Mesendoderm (in vitro differentiated cells): ENCODE results near the gene CXCR2.
"Not testable (repeated sequence)": the region's sequence is repeated elsewhere in the genome, so short reads cannot be mapped to it uniquely, and the experiment has no call there.

Source experiments
- DNase-seq: peaks from one replicate; pipeline ENCODE4 v3.0.0; 2013
- H2AK5ac ChIP-seq: 2 replicates; pipeline ENCODE4 v1.6.1; 2013; ENCODE audit warnings: low read length, inconsistent platforms
- H2BK120ac ChIP-seq: 2 replicates; pipeline ENCODE4 v1.6.1; 2013; ENCODE audit warnings: low read depth, mild to moderate bottlenecking, low read length, moderate library complexity, mixed read lengths
- H2BK15ac ChIP-seq: replicated peaks from 2 replicates; pipeline ENCODE4 v1.6.1; 2013; ENCODE audit warnings: low read depth, mild to moderate bottlenecking, moderate library complexity
- H2BK5ac ChIP-seq: 2 replicates; pipeline ENCODE4 v1.6.1; 2013; ENCODE audit warnings: low read length, inconsistent platforms
- H3K18ac ChIP-seq: 2 replicates; pipeline ENCODE4 v1.6.1; 2013; ENCODE audit warnings: mild to moderate bottlenecking, low read length, mixed read lengths
- H3K23ac ChIP-seq: one replicate; pipeline ENCODE4 v1.6.1; 2013; ENCODE audit warnings: low read length
- H3K27ac ChIP-seq: 2 replicates; pipeline ENCODE4 v1.5.1; 2013; ENCODE audit warnings: low read depth, mild to moderate bottlenecking, inconsistent platforms, low read length, moderate library complexity
- H3K27me3 ChIP-seq: 2 replicates; pipeline ENCODE4 v1.6.1; 2013; ENCODE audit warnings: low read length, control low read depth, mild to moderate bottlenecking, inconsistent platforms; ENCODE audit not compliant: insufficient read depth, poor library complexity
- H3K36me3 ChIP-seq: 2 replicates; pipeline ENCODE4 v1.6.1; 2013; ENCODE audit warnings: low read length, inconsistent platforms; ENCODE audit not compliant: control insufficient read depth, insufficient read depth
- H3K4ac ChIP-seq: one replicate; pipeline ENCODE4 v1.6.1; 2013; ENCODE audit warnings: low read depth, mild to moderate bottlenecking, low read length, moderate library complexity
- H3K4me1 ChIP-seq: 2 replicates; pipeline ENCODE4 v1.6.1; 2013; ENCODE audit warnings: low read depth, low read length, inconsistent platforms; ENCODE audit not compliant: control insufficient read depth
- H3K4me2 ChIP-seq: 2 replicates; pipeline ENCODE4 v1.6.1; 2013; ENCODE audit warnings: low read length
- H3K4me3 ChIP-seq: 2 replicates; pipeline ENCODE4 v1.5.1; 2013; ENCODE audit warnings: mild to moderate bottlenecking, low read length
- H3K56ac ChIP-seq: one replicate; pipeline ENCODE4 v1.6.1; 2013; ENCODE audit warnings: low read length
- H3K79me1 ChIP-seq: 2 replicates; pipeline ENCODE4 v1.6.1; 2013; ENCODE audit warnings: low read length, inconsistent platforms
- H3K79me2 ChIP-seq: 2 replicates; pipeline ENCODE4 v1.6.1; 2013; ENCODE audit warnings: mild to moderate bottlenecking, low read length; ENCODE audit not compliant: control insufficient read depth, insufficient read depth
- H3K9ac ChIP-seq: 2 replicates; pipeline ENCODE4 v1.6.1; 2013; ENCODE audit warnings: low read length, inconsistent platforms
- H4K5ac ChIP-seq: one replicate; pipeline ENCODE4 v1.6.1; 2013; ENCODE audit warnings: low read length
- H4K8ac ChIP-seq: one replicate; pipeline ENCODE4 v1.6.1; 2013; ENCODE audit warnings: low read depth, mild to moderate bottlenecking, control low read depth, low read length, moderate library complexity
- WGBS: extraction: QIAGEN DNeasy Blood & Tissue Kit; methylation state at CpG from one replicate; pipeline ENCODE4 v1.1.7; 2013; ENCODE audit warnings: low lambda C conversion rate, missing lambda C conversion rate; ENCODE audit not compliant: insufficient coverage; ENCODE audit errors: extremely low coverage; 5-methylcytosine and 5-hydroxymethylcytosine counted together

The CXCR2 gene

DNA sequence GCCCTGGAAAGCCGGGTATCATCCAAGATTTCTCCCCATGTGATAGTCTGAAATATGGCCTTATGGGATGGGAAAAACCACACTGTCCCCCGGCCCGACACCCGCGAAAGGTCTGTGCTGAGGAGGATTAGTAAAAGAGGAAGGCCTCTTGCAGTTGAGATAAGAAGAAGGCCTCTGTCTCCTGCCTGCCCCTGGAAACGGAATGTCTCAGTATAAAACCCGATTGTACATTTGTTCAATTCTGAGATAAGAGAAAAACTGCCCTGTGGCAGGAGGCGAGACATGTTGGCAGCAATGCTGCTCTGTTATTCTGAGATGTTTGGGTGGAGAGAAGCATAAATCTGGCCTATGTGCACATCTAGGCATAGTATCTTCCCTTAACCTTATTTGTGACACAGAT, 30.0 kb upstream of the CXCR2 start:
- no peak overlapping the region for H2BK120ac ChIP-seq
- no peaks in the 10 kb centered on the region for H3K79me2 ChIP-seq
- H3K4me3 ChIP-seq, result no peak overlapping the region
- no CpG with 5 or more reads among the region's 8 CpGs for WGBS
- H3K4me1 ChIP-seq, result no peaks in the 10 kb centered on the region
- H3K56ac ChIP-seq, result no peak overlapping the region
- no peak overlapping the region for H3K18ac ChIP-seq
- H3K36me3 ChIP-seq, result no peaks in the 10 kb centered on the region
- no peak overlapping the region for H4K8ac ChIP-seq
- no peak overlapping the region for H4K5ac ChIP-seq
- H3K9ac ChIP-seq, result no peak overlapping the region
- H3K4ac ChIP-seq, result no peak overlapping the region
- no peak overlapping the region for H3K27ac ChIP-seq
- H3K23ac ChIP-seq, result no peak overlapping the region
- H3K79me1 ChIP-seq, result no peaks in the 10 kb centered on the region
- H3K4me2 ChIP-seq, result no peak overlapping the region
- no peak overlapping the region for H2AK5ac ChIP-seq
- no peak for DNase-seq
- H2BK15ac ChIP-seq, result no peak overlapping the region
- H3K27me3 ChIP-seq, result no peaks in the 10 kb centered on the region
- no peak overlapping the region for H2BK5ac ChIP-seq

DNA sequence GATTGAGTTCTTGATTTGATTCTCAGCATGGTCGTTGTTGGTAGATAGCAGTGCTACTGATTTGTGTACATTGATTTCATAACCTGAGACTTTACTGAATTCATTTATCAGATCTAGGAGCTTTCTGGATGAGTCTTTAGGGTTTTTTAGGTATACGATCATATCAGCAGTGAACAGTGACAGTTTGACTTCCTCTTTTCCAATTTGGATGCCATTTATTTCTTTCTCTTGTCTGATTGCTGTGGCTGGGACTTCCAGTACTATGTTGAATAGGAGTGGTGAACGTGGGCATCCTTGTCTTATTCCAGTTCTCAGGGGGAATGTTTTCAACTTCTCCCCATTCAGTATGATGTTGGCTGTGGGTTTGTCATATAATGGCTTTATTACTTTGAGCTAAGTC, 27.9 kb upstream of the CXCR2 start:
- no peaks in the 10 kb centered on the region for H3K79me2 ChIP-seq
- WGBS, result no CpG with 5 or more reads among the region's 3 CpGs

DNA sequence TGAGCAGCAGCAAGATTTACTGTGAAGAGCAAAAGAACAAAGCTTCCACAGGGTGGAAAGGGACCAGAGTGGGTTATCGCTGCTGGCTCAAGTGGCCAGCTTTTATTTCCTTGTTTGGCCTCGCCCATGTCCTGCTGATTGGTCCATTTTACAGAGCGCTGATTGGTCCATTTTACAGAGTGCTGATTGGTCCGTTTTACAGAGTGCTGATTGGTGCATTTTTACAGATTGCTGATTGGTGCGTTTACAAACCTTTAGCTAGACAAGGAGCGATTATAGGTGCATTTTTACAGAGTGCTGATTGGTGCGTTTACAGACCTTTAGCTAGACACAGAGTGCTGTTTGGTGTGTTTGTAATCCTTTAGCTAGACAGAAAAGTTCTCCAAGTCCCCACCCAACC, 17.0 kb upstream of the CXCR2 start:
- not testable (repeated sequence) for DNase-seq
- WGBS, result no CpG with 5 or more reads among the region's 7 CpGs

More for the DNA sequence above, 27.9 kb upstream of the CXCR2 start:
- Histone ChIP-seq H2BK15ac (no peak overlapping the region), H3K79me1 (no peaks in the 10 kb centered on the region), H3K27me3 (no peaks in the 10 kb centered on the region), H3K9ac (no peak overlapping the region), H3K4me1 (no peaks in the 10 kb centered on the region), H4K5ac (no peak overlapping the region), H2BK5ac (no peak overlapping the region), H3K4me2 (no peak overlapping the region), H3K4me3 (no peak overlapping the region), H3K18ac (no peak overlapping the region), H2AK5ac (no peak overlapping the region), H3K27ac (no peak overlapping the region), H4K8ac (no peak overlapping the region), H3K36me3 (no peaks in the 10 kb centered on the region), H2BK120ac (no peak overlapping the region), H3K4ac (no peak overlapping the region), H3K56ac (no peak overlapping the region), H3K23ac (no peak overlapping the region)
- DNase-seq, result no peak

DNA sequence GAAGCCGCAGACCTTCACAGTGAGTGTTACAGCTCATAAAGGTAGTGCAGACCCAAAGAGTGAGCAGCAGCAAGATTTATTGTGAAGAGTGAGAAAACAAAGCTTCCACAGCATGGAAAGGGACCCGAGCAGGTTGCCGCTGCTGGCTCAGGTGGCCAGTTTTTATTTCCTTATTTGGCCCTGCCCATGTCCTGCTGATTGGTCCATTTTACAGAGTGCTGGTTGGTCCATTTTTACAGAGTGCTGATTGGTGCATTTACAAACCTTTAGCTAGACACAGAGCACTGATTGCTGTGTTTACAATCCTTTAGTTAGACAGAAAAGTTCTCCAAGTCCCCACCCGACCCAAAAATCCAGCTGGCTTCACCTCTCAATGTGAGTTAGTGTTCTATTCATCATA, 4.0 kb upstream of the CXCR2 start:
- H3K4me2 ChIP-seq, H3K18ac ChIP-seq, H3K4me3 ChIP-seq, H3K9ac ChIP-seq, H3K79me2 ChIP-seq, H4K5ac ChIP-seq, H3K56ac ChIP-seq, H3K79me1 ChIP-seq, H3K4ac ChIP-seq, H3K4me1 ChIP-seq, H2BK120ac ChIP-seq, H4K8ac ChIP-seq, H2BK5ac ChIP-seq, H2BK15ac ChIP-seq, DNase-seq, H3K27ac ChIP-seq, H3K27me3 ChIP-seq, H3K36me3 ChIP-seq, H3K23ac ChIP-seq, H2AK5ac ChIP-seq: not testable (repeated sequence)
- no CpG with 5 or more reads among the region's 4 CpGs for WGBS

More for the DNA sequence above, 17.0 kb upstream of the CXCR2 start:
- not testable (repeated sequence) for H3K36me3 ChIP-seq, H3K4me2 ChIP-seq, H2BK15ac ChIP-seq, H3K79me2 ChIP-seq, H3K79me1 ChIP-seq, H2BK5ac ChIP-seq, H3K4ac ChIP-seq, H3K4me1 ChIP-seq, H3K27ac ChIP-seq, H2BK120ac ChIP-seq, H3K27me3 ChIP-seq, H3K56ac ChIP-seq, H3K9ac ChIP-seq, H3K18ac ChIP-seq, H2AK5ac ChIP-seq, H3K23ac ChIP-seq, H3K4me3 ChIP-seq, H4K8ac ChIP-seq, H4K5ac ChIP-seq

DNA sequence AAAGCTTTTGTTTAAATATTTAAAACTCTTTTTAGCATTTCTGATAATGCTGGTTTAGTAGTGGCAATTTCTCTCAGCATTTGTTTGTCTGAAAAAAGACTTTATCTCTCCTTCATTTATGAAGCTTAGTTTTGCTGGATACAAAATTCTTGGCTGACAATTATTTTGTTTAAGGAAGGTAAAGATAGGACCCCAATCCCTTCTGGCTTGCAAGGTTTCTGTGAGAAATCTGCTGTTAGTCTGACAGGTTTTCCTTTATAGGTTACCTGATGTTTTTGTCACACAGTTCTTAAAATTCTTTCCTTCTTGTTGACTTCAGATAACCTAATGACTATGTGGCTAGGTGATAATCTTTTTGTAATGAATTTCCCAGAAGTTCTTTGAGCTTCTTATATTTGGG, 3.5 kb upstream of the CXCR2 start:
- H3K27me3 ChIP-seq, result not testable (repeated sequence)

DNA sequence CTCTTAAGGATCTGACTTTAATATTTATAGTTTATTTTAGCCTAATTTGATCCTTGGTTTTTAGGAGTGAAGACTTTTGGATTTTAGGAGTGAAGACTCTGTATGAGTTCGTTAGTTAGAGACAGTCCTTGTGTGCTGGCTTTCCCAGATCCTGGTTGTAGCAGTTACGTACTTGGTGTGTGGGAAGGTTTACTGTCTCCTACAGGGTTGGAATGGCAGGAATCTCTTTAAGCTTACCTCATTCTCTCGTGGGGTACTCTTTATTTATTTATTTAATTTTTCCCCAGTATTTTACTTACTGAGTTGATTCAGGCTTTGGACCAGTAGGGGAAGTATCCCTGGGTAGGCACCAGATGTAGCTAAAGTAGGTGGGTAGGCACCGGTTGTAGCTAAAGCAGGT, 1.8 kb upstream of the CXCR2 start:
- H3K4me3 ChIP-seq, result no peak overlapping the region
- no peaks in the 10 kb centered on the region for H3K79me1 ChIP-seq
- H3K4me2 ChIP-seq, result no peak overlapping the region
- no peak overlapping the region for H4K5ac ChIP-seq
- no peaks in the 10 kb centered on the region for H3K27me3 ChIP-seq
- H3K4ac ChIP-seq, result no peak overlapping the region
- H3K9ac ChIP-seq, result no peak overlapping the region
- no peaks in the 10 kb centered on the region for H3K4me1 ChIP-seq
- H2BK15ac ChIP-seq, result no peak overlapping the region
- no peaks in the 10 kb centered on the region for H3K36me3 ChIP-seq
- no peak overlapping the region for H4K8ac ChIP-seq
- H3K56ac ChIP-seq, result no peak overlapping the region
- WGBS, result no CpG with 5 or more reads among the region's 4 CpGs
- H2BK5ac ChIP-seq, result no peak overlapping the region
- no peak overlapping the region for H2AK5ac ChIP-seq
- H3K79me2 ChIP-seq, result no peaks in the 10 kb centered on the region
- DNase-seq, result peak; percentile 59
- no peak overlapping the region for H3K27ac ChIP-seq
- no peak overlapping the region for H2BK120ac ChIP-seq
- no peak overlapping the region for H3K18ac ChIP-seq
- no peak overlapping the region for H3K23ac ChIP-seq

More for the DNA sequence above, 3.5 kb upstream of the CXCR2 start:
- not testable (repeated sequence) for H4K8ac ChIP-seq, H2BK15ac ChIP-seq, H2BK120ac ChIP-seq, H3K18ac ChIP-seq, H2BK5ac ChIP-seq, H3K79me1 ChIP-seq, H3K4me1 ChIP-seq, H4K5ac ChIP-seq, H3K56ac ChIP-seq, H3K36me3 ChIP-seq, H3K4me2 ChIP-seq, H3K79me2 ChIP-seq, H3K4ac ChIP-seq, H3K23ac ChIP-seq, H3K27ac ChIP-seq, H2AK5ac ChIP-seq, H3K4me3 ChIP-seq, DNase-seq, H3K9ac ChIP-seq
